Endothelial cell of umbilical vein (primary cell): ENCODE measurements around the gene KMT2C. TPM values are rescaled to one million over a fixed set of nuclear protein-coding genes. Genes with fewer than 3 reads are reported as not detected.

ENCODE experiments used
- BruUV-seq: library from RNA; stranded (reverse); fragments of 400-500 nt; replicated peaks from 2 replicates; lab custom pipeline; 2021; lab: Mats Ljungman, UMichigan
- CTCF ChIA-PET: fragments of 300-600, 350-600 bp; sonication (Branson Sonifier 250); formaldehyde crosslinking; loops from one replicate; lab custom pipeline; 2021; ENCODE audit warnings: antibody characterized with exemption, inconsistent platforms; lab: Charles Lee
- POLR2A ChIA-PET: fragments of 300-600, 350-600 bp; sonication (Branson Sonifier 250); formaldehyde crosslinking; loops from one replicate; lab custom pipeline; 2021; ENCODE audit warnings: antibody characterized with exemption, inconsistent platforms; lab: Charles Lee
- DNase-seq: peaks from one replicate; pipeline ENCODE4 v3.0.0-alpha.2; 2011; ENCODE audit warnings: low read depth, low spot score
- FAIRE-seq: peaks from 2 replicates; lab custom pipeline; 2011; peaks lifted over from hg19 to GRCh38; lab: Jason Lieb, UNC
- H2AFZ ChIP-seq: 2 replicates; pipeline ENCODE4 v1.6.0; 2012; ENCODE audit warnings: low read depth, low read length, control low read depth, inconsistent platforms
- H3K27ac ChIP-seq: 2 replicates; pipeline ENCODE4 v1.5.1; 2011; ENCODE audit warnings: low read depth, mild to moderate bottlenecking, control low read depth, low read length, moderate library complexity; ENCODE audit not compliant: insufficient read depth
- H3K27me3 ChIP-seq, 2 experiments: 2 replicates each; pipeline versions ENCODE4 v1.6.0 to v1.6.1; 2011; ENCODE audit warnings: low read length in 2 of 2, mixed read lengths in 1 of 2; ENCODE audit not compliant: control insufficient read depth in 2 of 2, insufficient read depth in 2 of 2
- H3K36me3 ChIP-seq, 2 experiments: 2 replicates in 1 of 2; 3 replicates in 1 of 2; pipeline ENCODE4 v1.5.1; 2011; ENCODE audit warnings: low read length in 2 of 2, mild to moderate bottlenecking in 1 of 2, moderate library complexity in 1 of 2; ENCODE audit not compliant: control insufficient read depth in 2 of 2, insufficient read depth in 2 of 2; ENCODE audit errors: extremely low read depth in 1 of 2
- H3K4me1 ChIP-seq: 3 replicates; pipeline ENCODE4 v1.5.1; 2011; ENCODE audit warnings: mild to moderate bottlenecking, low read length; ENCODE audit not compliant: control insufficient read depth, insufficient read depth; ENCODE audit errors: extremely low read depth
- H3K4me2 ChIP-seq: 2 replicates; pipeline ENCODE4 v1.6.1; 2011; ENCODE audit warnings: low read length, control low read depth, mixed read lengths; ENCODE audit not compliant: insufficient read depth
- H3K4me3 ChIP-seq, 3 experiments: fragments of 200-600 bp in 1 of 3; sonication (generic), shearing (Covaris generic) in 1 of 3; replicated peaks in 1 of 3; 2 replicates each; pipeline ENCODE4 v1.5.1; 2011 to 2016; ENCODE audit warnings: control low read depth in 3 of 3, low read length in 3 of 3, mild to moderate bottlenecking in 2 of 3, inconsistent platforms in 1 of 3, low read depth in 1 of 3, moderate library complexity in 1 of 3; ENCODE audit not compliant: insufficient read depth in 1 of 3
- H3K79me2 ChIP-seq: 2 replicates; pipeline ENCODE4 v1.6.0; 2012; ENCODE audit warnings: low read length, inconsistent platforms; ENCODE audit not compliant: control insufficient read depth, insufficient read depth
- H3K9ac ChIP-seq: replicated peaks from 2 replicates; pipeline ENCODE3; 2011; ENCODE audit warnings: low read length, control low read depth; ENCODE audit not compliant: insufficient read depth; ENCODE audit errors: extremely low read depth
- H3K9me1 ChIP-seq: replicated peaks from 3 replicates; pipeline ENCODE4 v1.6.0; 2011; ENCODE audit warnings: mild to moderate bottlenecking, low read length; ENCODE audit not compliant: control insufficient read depth, insufficient read depth; ENCODE audit errors: extremely low read depth
- H3K9me3 ChIP-seq: replicated peaks from 2 replicates; pipeline ENCODE4 v1.5.1; 2012; ENCODE audit warnings: low read length, inconsistent platforms; ENCODE audit not compliant: control insufficient read depth, insufficient read depth
- H4K20me1 ChIP-seq: replicated peaks from 2 replicates; pipeline ENCODE3; 2011; ENCODE audit warnings: mild to moderate bottlenecking, low read length; ENCODE audit not compliant: control insufficient read depth, insufficient read depth; ENCODE audit errors: extremely low read depth
- EZH2 ChIP-seq: IDR thresholded peaks from 2 replicates; pipeline ENCODE4 v1.6.1; 2012; ENCODE audit warnings: borderline replicate concordance, low read depth, mild to moderate bottlenecking, moderate library complexity, low read length, inconsistent platforms; ENCODE audit not compliant: severe bottlenecking
- FOS ChIP-seq: IDR thresholded peaks from 2 replicates; pipeline ENCODE4 v1.6.1; 2011; ENCODE audit warnings: mild to moderate bottlenecking, low read length, moderate library complexity, borderline replicate concordance; ENCODE audit not compliant: insufficient read depth
- GATA2 ChIP-seq: IDR thresholded peaks from 2 replicates; pipeline ENCODE4 v1.7.0; 2011; ENCODE audit warnings: low read depth, mild to moderate bottlenecking, moderate library complexity, mixed read lengths, low read length; ENCODE audit not compliant: insufficient read length, insufficient read depth
- JUN ChIP-seq: IDR thresholded peaks from 2 replicates; pipeline ENCODE4 v1.6.1; 2011; ENCODE audit warnings: borderline replicate concordance, low read depth; ENCODE audit not compliant: insufficient read length, insufficient read depth
- MAX ChIP-seq: IDR thresholded peaks from 2 replicates; pipeline ENCODE4 v1.6.1; 2011; ENCODE audit not compliant: insufficient read depth, insufficient read length
- MYC ChIP-seq: IDR thresholded peaks from one replicate; pipeline ENCODE4 v1.6.1; 2011; ENCODE audit warnings: mild to moderate bottlenecking, low read depth, low read length
- POLR2AphosphoS5 ChIP-seq: IDR thresholded peaks from 2 replicates; pipeline ENCODE4 v1.6.1; 2012; ENCODE audit warnings: low read depth, mild to moderate bottlenecking, control low read depth, low read length, moderate library complexity; ENCODE audit not compliant: insufficient read depth
- dilution Hi-C: fragments of 300-500 bp; cut with MboI; formaldehyde crosslinking; loops from one replicate; pipeline ENCODE4 v1.15.0; 2019; ENCODE audit warnings: low sequenced_read_pairs; ENCODE audit not compliant: extremely low pct_ligation_motif_present
- intact Hi-C: fragments of 100-400 bp; cut with micrococcal nuclease; formaldehyde crosslinking; loops from one replicate; pipeline ENCODE4 v1.10.0; 2022
- polyA plus RNA-seq, 4 experiments: library from polyadenylated mRNA; depleted of rRNA in 3 of 4; stranded (reverse) in 3 of 4; unstranded in 1 of 4; fragments of >200 nt; gene quantifications; 2 replicates each; pipeline versions ENCODE4 v1.2.1 to v1.2.3, GENCODE V29; 2011 to 2012; ENCODE audit warnings: missing spikeins in 1 of 4
- total RNA-seq: library from RNA; stranded (reverse); gene quantifications from 2 replicates; pipeline ENCODE4 v1.2.3, GENCODE V29; 2021

The KMT2C gene
- total and polyA plus RNA-seq, 2 donors (not counting 3 experiments of a cell fraction or from before 2014, with no cell fraction given) = 8.0 to 53.7 TPM

GRCh38 chr7:152130658-152131590 is 304.9 kb downstream of the KMT2C start:
- intact Hi-C loops (loop anchor here (5.0 kb wide), 1 partner anchor 104 kb away; the partner anchor contains the start of gene GALNT11), dilution Hi-C loops (no loop called here)
- H3K9ac ChIP-seq = no peak overlapping the region
- no peak overlapping the region for H3K4me3 ChIP-seq
- no peaks in the 10 kb centered on the region for H3K9me1 ChIP-seq
- H3K36me3 ChIP-seq = peaks cover 0 to 22% of the 10 kb centered on the region in 2 experiments
- POLR2A ChIA-PET = no interaction called here
- no peak for DNase-seq
- H3K4me2 ChIP-seq = no peak overlapping the region
- no peaks in the 10 kb centered on the region for H3K79me2 ChIP-seq
- H2AFZ ChIP-seq = no peak overlapping the region
- no peaks in the 10 kb centered on the region for H3K4me1 ChIP-seq
- TF ChIP-seq POLR2AphosphoS5 = no peak
- no peak for TF ChIP-seq MYC
- no peak for TF ChIP-seq JUN
- TF ChIP-seq GATA2 = no peak
- no peak for TF ChIP-seq EZH2
- TF ChIP-seq MAX = no peak
- no peak for TF ChIP-seq FOS
- no TSS peak for BruUV-seq
- H4K20me1 ChIP-seq = no peaks in the 10 kb centered on the region
- no peaks in the 10 kb centered on the region for H3K9me3 ChIP-seq
- FAIRE-seq = no peak
- no peak overlapping the region for H3K27ac ChIP-seq
- no peaks in the 10 kb centered on the region for H3K27me3 ChIP-seq
- CTCF ChIA-PET = no interaction called here
